ENCODE measurements around the gene STYXL1. TPM values are rescaled to one million over a fixed set of nuclear protein-coding genes. Genes with fewer than 3 reads are reported as not detected.
"Not testable (repeated sequence)": the region's sequence is repeated elsewhere in the genome, so short reads cannot be mapped to it uniquely, and the experiment has no call there.

The STYXL1 gene
- total RNA-seq, 1 experiment from 2014 or later: 60.9 TPM

DNA sequence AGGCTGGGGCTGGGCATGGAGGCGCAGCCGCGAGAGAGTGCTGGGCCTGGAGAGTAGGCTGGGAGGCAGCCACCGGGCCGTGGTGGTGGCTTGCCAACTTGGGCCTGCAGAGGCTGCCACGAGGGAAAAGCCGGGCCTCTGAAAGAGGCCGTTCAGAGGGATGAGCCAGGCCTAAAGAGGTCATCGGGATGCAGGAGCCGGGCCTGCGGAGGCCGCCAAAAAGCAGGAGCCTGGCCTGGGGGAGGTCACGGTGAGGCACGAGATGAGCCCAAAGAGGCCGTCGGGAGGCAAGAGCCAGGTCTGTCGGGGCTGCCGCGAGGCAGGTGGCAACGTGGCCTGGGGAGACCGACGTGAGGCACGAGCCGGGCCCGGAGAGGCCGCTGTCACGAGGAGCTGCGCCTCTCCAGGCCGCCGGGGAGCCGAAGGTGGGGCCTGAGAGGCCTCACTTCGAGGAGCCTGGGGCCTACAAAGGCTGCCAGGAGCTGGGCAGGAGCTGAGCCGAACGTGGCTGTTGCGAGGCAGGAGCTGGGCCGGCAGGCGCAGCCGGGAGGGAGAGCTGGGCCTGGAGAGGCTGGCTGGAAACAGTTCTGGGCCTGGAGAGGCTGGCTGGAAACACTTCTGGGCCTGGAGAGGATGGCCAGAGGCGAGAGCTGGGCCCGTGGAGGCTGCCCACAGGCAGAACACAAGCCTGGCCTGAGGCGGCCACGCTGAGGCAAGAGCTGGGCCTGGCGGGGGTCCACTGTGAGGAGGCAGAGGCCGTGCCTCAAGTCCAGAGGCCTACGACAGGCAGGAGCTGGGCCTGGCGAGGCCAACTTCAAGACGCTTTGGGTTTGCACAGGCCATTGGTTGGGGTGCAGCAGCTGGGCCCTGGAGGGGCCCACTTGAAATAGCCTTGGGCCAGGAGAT, 24.7 kb upstream of the STYXL1 start:
- Histone ChIP-seq H3K27ac (no peak overlapping the region), H3K27me3 (no peaks in the 10 kb centered on the region), H3K36me3 (peaks cover under 1% of the 10 kb centered on the region), H3K4me3 (no peak overlapping the region), H3K9me3 (replicated peaks) (no peaks in the 10 kb centered on the region), H3K4me1 (no peaks in the 10 kb centered on the region)
- no peak for DNase-seq

- Histone ChIP-seq H3K4me3 (no peak overlapping the region), H3K27me3 (no peaks in the 10 kb centered on the region), H3K4me1 (no peaks in the 10 kb centered on the region), H3K36me3 (peaks cover 6% of the 10 kb centered on the region), H3K9me3 (replicated peaks) (no peaks in the 10 kb centered on the region), H3K27ac (no peak overlapping the region)
- no peak for DNase-seq
These were observed 23.8 kb upstream of the STYXL1 start for GRCh38 chr7:76071316-76072242.

- DNase-seq: no peak
- Histone ChIP-seq H3K4me1 (no peaks in the 10 kb centered on the region), H3K4me3 (no peak overlapping the region), H3K27me3 (no peaks in the 10 kb centered on the region), H3K9me3 (replicated peaks) (no peaks in the 10 kb centered on the region), H3K36me3 (peaks cover 24% of the 10 kb centered on the region), H3K27ac (no peak overlapping the region)
These were observed 21.4 kb upstream of the STYXL1 start for GRCh38 chr7:76069238-76069638.

DNA sequence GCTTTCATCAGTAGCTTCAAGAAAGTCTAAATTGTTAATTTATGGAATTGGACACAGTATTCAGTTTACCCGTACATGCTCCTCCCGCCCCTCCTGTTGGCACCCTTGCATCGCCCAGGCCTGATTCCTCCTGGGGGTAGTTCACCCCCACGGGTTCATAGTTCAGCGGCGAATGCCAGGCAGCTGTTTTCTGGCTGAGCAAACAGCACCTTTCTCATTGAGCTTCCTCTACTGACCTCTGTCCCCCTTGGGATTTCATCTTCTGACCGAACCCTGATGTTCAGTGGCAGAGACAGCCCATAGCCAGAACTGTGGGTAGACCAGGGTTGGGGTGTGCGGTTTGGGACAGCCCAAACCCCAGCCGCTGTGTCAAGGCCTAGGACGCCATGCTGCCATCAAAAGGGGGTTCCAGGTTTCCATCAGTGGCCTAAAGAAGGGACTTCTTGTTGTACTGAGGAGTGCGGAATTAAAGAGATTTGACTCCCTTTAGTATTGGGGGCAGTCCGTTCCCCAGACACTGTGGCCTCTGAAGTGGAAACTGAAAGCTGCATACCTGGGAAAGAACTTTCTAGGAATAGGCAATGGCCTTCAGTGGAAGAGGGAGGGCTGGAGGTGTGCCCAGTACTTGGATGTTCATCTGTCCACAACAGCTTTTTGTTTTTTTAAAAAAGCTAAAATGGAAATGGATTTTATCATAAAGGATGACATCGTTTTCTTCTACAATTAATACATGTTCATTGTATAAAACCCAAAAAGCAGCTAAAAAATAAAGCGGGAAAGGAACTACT, 19.1 kb upstream of the STYXL1 start:
- Histone ChIP-seq H3K27ac (no peak overlapping the region), H3K27me3 (no peaks in the 10 kb centered on the region), H3K4me1 (no peaks in the 10 kb centered on the region), H3K9me3 (replicated peaks) (no peaks in the 10 kb centered on the region), H3K4me3 (no peak overlapping the region), H3K36me3 (peaks cover 39% of the 10 kb centered on the region)
- DNase-seq: no peak

DNA sequence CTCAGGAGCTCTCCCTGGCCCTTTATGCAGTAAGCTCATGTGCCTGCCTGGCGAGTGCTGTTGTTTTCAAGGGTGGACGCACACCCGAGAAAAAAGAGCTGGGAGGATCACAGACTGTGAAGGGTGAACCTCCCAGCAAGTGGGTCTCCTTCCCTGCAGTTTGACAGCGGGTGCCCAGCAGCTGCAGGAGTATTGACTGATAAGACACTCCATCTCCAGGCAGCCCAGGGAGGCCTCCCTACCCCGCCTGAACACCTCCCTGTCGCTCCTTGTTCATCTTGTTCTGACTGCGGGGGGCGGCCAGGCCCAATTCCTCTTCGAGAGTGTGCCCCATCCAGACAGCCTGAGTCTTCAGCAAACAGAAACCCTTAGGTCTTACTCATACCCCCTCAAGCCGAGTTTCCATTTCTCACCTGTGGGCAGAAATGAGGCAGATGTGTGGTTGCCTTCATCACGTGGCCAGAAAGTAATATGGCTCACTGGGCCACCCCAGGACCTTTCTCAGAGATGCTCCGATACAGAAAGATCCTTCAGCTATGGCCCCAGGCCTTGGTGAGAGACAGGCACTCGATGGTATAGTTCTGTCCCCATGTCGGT, 17.3 kb upstream of the STYXL1 start:
- Histone ChIP-seq H3K36me3 (peaks cover 53% of the 10 kb centered on the region), H3K4me1 (no peaks in the 10 kb centered on the region), H3K27me3 (no peaks in the 10 kb centered on the region), H3K4me3 (no peak overlapping the region), H3K27ac (no peak overlapping the region), H3K9me3 (replicated peaks) (no peaks in the 10 kb centered on the region)
- no peak for DNase-seq

DNA sequence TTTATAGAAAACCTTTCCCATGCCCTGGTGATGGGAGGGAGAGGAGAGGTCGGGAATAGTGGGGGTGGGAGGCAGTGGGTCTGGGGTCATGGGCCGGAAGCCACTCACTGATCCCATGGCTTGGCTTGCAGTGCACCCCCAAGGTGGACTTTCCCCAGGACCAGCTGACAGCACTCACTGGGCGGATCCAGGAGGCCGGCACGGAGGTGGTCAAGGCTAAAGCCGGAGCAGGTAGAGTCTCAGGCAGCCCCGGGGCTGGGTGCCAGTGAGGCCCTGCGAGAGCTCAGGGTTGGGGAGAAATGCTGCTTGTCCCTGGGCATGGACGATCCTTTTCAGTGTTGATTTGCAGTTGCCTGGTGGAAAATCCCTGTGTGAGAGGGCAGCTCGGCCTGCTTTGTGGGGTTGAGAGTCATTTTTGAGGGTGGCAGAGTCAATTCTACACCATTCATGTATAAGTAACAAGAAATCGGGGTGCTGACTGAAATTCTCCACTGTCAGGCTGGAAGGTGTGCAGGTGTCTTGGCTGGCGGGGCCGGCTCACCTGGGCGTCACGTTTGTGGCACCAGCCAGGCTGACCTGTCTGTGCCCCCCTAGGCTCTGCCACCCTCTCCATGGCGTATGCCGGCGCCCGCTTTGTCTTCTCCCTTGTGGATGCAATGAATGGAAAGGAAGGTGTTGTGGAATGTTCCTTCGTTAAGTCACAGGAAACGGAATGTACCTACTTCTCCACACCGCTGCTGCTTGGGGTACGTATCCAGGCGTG, 16.6 kb upstream of the STYXL1 start:
- no peaks in the 10 kb centered on the region for H3K27me3 ChIP-seq
- no peak for DNase-seq

DNA sequence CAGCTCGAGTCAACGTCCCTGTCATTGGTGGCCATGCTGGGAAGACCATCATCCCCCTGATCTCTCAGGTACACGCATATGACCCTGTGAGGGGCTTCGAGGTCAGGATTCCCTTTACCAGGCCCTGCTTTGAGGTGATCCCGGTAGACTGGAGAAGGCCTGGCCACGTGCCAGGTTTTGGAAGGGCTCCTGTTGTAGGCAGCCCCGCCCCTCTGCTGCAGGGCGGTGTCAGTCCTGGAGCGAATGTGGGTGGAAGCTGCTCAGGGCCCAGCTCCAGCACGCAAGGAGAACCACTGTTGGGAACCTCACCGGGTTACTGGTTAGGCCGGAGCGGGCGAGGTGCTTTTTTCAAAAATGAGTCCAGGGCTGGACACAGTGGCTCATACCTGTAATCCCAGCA, 15.7 kb upstream of the STYXL1 start:
- peaks cover 68% of the 10 kb centered on the region for H3K36me3 ChIP-seq
- no peaks in the 10 kb centered on the region for H3K4me1 ChIP-seq
- H3K9me3 ChIP-seq (replicated peaks): no peaks in the 10 kb centered on the region
- no peak overlapping the region for H3K27ac ChIP-seq
- no peaks in the 10 kb centered on the region for H3K27me3 ChIP-seq
- no peak overlapping the region for H3K4me3 ChIP-seq
- peak; percentile 31 to 43 for DNase-seq

More for the DNA sequence above, 16.6 kb upstream of the STYXL1 start:
- Histone ChIP-seq H3K4me1 (no peaks in the 10 kb centered on the region), H3K36me3 (peaks cover 59% of the 10 kb centered on the region), H3K4me3 (no peak overlapping the region), H3K9me3 (replicated peaks) (no peaks in the 10 kb centered on the region), H3K27ac (no peak overlapping the region)

DNA sequence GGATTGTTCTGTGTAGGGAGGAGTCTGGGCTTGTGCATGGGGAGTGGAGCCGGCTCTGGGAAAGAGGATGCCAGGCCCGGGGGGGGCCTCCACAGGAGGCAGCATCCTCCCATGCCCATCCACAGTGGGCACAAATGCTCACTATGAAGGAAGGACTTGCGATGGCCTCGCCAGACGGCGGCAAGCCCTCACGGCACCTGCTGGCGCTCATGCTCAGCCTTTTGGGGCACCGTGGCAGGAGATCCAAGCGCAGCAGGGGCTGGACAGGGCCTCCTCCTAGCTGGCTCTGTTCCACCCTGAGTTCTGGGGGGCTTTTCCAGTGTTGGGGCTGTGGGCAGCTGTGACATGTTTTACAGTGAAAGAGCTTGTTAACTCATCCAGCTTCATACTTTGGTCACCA, 15.3 kb upstream of the STYXL1 start:
- no peak for DNase-seq
- Histone ChIP-seq H3K27ac (no peak overlapping the region), H3K27me3 (no peaks in the 10 kb centered on the region), H3K36me3 (peaks cover 72% of the 10 kb centered on the region), H3K4me3 (no peak overlapping the region), H3K4me1 (no peaks in the 10 kb centered on the region), H3K9me3 (replicated peaks) (no peaks in the 10 kb centered on the region)

- Histone ChIP-seq H3K4me1 (peaks cover 5% of the 10 kb centered on the region), H3K27ac (no peak overlapping the region), H3K9me3 (replicated peaks) (no peaks in the 10 kb centered on the region), H3K4me3 (no peak overlapping the region), H3K36me3 (peaks cover 77% of the 10 kb centered on the region), H3K27me3 (no peaks in the 10 kb centered on the region)
- DNase-seq: no peak
These were observed 14.5 kb upstream of the STYXL1 start for GRCh38 chr7:76062254-76062653.

- no peaks in the 10 kb centered on the region for H3K9me3 ChIP-seq (replicated peaks)
- no peaks in the 10 kb centered on the region for H3K27me3 ChIP-seq
- peaks cover 82% of the 10 kb centered on the region for H3K36me3 ChIP-seq
- H3K27ac ChIP-seq: no peak overlapping the region
- no peak for DNase-seq
- H3K4me1 ChIP-seq: peaks cover 19% of the 10 kb centered on the region
- no peak overlapping the region for H3K4me3 ChIP-seq
These were observed 13.0 kb upstream of the STYXL1 start for GRCh38 chr7:76060842-76061241.

- H3K27me3 ChIP-seq; H3K9me3 ChIP-seq (replicated peaks); DNase-seq; H3K27ac ChIP-seq; H3K4me3 ChIP-seq: not testable (repeated sequence)
- Histone ChIP-seq H3K36me3 (peaks cover 74% of the 10 kb centered on the region), H3K4me1 (peaks cover 21% of the 10 kb centered on the region)
These were observed 10.9 kb upstream of the STYXL1 start for GRCh38 chr7:76058745-76059144.

DNA sequence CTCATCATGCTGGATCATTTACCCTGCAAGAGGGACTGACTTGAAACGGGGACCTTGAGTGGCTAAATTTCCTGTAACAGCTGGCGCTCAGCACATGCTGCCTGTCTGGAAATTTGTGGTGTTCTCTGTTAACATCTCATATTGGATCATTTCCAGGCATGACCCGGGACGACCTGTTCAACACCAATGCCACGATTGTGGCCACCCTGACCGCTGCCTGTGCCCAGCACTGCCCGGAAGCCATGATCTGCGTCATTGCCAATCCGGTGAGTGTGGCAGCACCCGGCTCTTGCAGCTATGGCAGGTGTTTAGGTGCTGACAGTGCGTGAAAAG, 10.0 kb upstream of the STYXL1 start:
- H3K4me1 ChIP-seq: peaks cover 21% of the 10 kb centered on the region
- no peaks in the 10 kb centered on the region for H3K9me3 ChIP-seq (replicated peaks)
- no peak overlapping the region for H3K4me3 ChIP-seq
- H3K36me3 ChIP-seq: peaks cover 67% of the 10 kb centered on the region
- peak overlapping the region; percentile 76; the same call in 1 of the 2 replicates for H3K27ac ChIP-seq
- DNase-seq: peak; percentile 20 to 21
- H3K27me3 ChIP-seq: no peaks in the 10 kb centered on the region

DNA sequence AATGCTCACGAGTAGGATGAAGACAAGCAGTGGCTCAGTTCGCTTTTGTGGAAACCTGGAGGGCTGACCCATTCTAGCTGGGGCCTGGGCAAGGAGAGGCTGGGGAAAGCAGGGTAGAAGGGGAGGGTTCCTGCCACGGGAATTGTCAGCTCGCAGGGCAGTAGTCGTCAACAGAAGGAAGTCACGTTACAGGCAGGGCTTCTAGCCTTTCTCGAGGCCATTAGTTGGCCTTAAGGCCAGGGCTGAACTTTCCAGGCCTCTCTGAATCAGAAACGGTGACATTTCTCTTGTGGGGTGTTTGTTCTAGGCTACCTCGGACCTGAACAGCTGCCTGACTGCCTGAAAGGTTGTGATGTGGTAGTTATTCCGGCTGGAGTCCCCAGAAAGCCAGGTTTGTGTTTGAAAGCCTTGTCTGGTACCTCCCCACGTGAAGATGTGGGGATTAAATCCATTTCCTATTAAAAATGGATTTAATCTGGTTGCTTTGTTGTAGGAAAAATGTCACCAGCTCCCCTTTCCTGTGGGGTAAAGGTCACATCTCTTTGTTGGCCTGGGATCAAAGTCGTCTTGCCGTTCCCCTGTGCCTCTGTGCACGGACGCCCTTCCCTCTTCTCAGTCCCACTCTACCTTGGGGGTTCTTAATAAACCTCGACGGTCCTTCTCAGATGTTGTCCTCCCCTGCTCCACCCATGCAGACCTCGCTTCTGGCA, 9.5 kb upstream of the STYXL1 start:
- no peaks in the 10 kb centered on the region for H3K9me3 ChIP-seq (replicated peaks)
- H3K27me3 ChIP-seq: no peaks in the 10 kb centered on the region
- H3K27ac ChIP-seq: peak overlapping the region; percentile 76
- no peak overlapping the region for H3K4me3 ChIP-seq
- peaks cover 67% of the 10 kb centered on the region for H3K36me3 ChIP-seq
- peaks cover 21% of the 10 kb centered on the region for H3K4me1 ChIP-seq
- peak in 1 of 2 experiments; percentile 32 for DNase-seq

All from SJCRH30 (cell line).